Measurements from ENCODE around the gene SSUH2.
"Not testable (repeated sequence)": the region's sequence is repeated elsewhere in the genome, so short reads cannot be mapped to it uniquely, and the experiment has no call there.

Gene SSUH2

GRCh38 chr3:8655387-8655835, 10.8 kb upstream of the SSUH2 start:
- DNase-seq (ENCODE audit: insufficient read length, low spot score) (no peak), FAIRE-seq (no peak)
- TF ChIP-seq CTCF (IDR thresholded peaks at IDR 0.05; ENCODE audit: insufficient read depth, missing control alignments) = no peak

GRCh38 chr3:8654572-8655329, 10.2 kb upstream of the SSUH2 start:
- not testable (repeated sequence) for FAIRE-seq; DNase-seq (ENCODE audit: insufficient read length, low spot score)

GRCh38 chr3:8653800-8654408, 9.3 kb upstream of the SSUH2 start:
- FAIRE-seq (no peak), DNase-seq (ENCODE audit: insufficient read length, low spot score) (no peak)
- no peak for TF ChIP-seq CTCF (IDR thresholded peaks at IDR 0.05; ENCODE audit: insufficient read depth, missing control alignments)

GRCh38 chr3:8652324-8652987, 7.9 kb upstream of the SSUH2 start:
- no peak for FAIRE-seq
- DNase-seq (ENCODE audit: insufficient read length, low spot score) = no peak
- no peak for TF ChIP-seq CTCF (IDR thresholded peaks at IDR 0.05; ENCODE audit: insufficient read depth, missing control alignments)

GRCh38 chr3:8651418-8652323, 7.1 kb upstream of the SSUH2 start:
- no peak for FAIRE-seq
- no peak for TF ChIP-seq CTCF (IDR thresholded peaks at IDR 0.05; ENCODE audit: insufficient read depth, missing control alignments)
- DNase-seq (ENCODE audit: insufficient read length, low spot score) = no peak

- no peak for FAIRE-seq
- no peak for DNase-seq (ENCODE audit: insufficient read length, low spot score)
- TF ChIP-seq CTCF (IDR thresholded peaks at IDR 0.05; ENCODE audit: insufficient read depth, missing control alignments) = no peak
These were observed 6.2 kb upstream of the SSUH2 start for GRCh38 chr3:8650583-8651416.
